Caco-2 (cell line): Measurements from ENCODE around the gene AP2B1. TPM values are rescaled to one million over a fixed set of nuclear protein-coding genes. Genes with fewer than 3 reads are reported as not detected.

ENCODE experiments used
- BruUV-seq: library from RNA; stranded (reverse); fragments of 400-500 nt; replicated peaks from 2 replicates; lab custom pipeline; 2021; lab: Mats Ljungman, UMichigan
- CTCF ChIA-PET: fragments of 300-600 bp; sonication (Branson Sonifier 250); formaldehyde crosslinking; loops from one replicate; lab custom pipeline; 2022; ENCODE audit warnings: antibody characterized with exemption; lab: Charles Lee
- POLR2A ChIA-PET: fragments of 300-600 bp; sonication (Branson Sonifier 250); formaldehyde crosslinking; loops from one replicate; lab custom pipeline; 2022; ENCODE audit warnings: antibody characterized with exemption; lab: Charles Lee
- DNase-seq, 2 experiments: peaks; one replicate each; pipeline versions ENCODE4 v3.0.0 to v3.0.0-alpha.2; 2020 to 2022
- H3K27me3 ChIP-seq: replicated peaks from 2 replicates; pipeline ENCODE4 v1.6.0; 2011; ENCODE audit warnings: low read length; ENCODE audit not compliant: control insufficient read depth, insufficient read depth
- H3K36me3 ChIP-seq: 2 replicates; pipeline ENCODE4 v1.5.1; 2011; ENCODE audit warnings: low read length; ENCODE audit not compliant: control insufficient read depth, insufficient read depth
- H3K4me1 ChIP-seq: fragments of 250-450 bp; sonication (Bioruptor Pico); 2 replicates; pipeline ENCODE4 v1.5.1; 2020; ENCODE audit warnings: mild to moderate bottlenecking
- H3K4me3 ChIP-seq: 2 replicates; pipeline ENCODE4 v1.5.1; 2011; ENCODE audit warnings: low read depth, mild to moderate bottlenecking, control low read depth, low read length
- H3K9me3 ChIP-seq: fragments of 250-450 bp; sonication (Bioruptor Pico); 2 replicates; pipeline ENCODE4 v1.5.1; 2020; ENCODE audit warnings: mild to moderate bottlenecking, moderate library complexity
- H3K27ac Mint-ChIP-seq: one replicate; pipeline ENCODE4 v1.8.0; 2022; ENCODE audit warnings: mixed read lengths; ENCODE audit not compliant: unreplicated experiment
- H3K27me3 Mint-ChIP-seq: one replicate; pipeline ENCODE4 v1.8.0; 2022; ENCODE audit warnings: mixed read lengths; ENCODE audit not compliant: insufficient read depth, unreplicated experiment
- H3K36me3 Mint-ChIP-seq: one replicate; pipeline ENCODE4 v1.8.0; 2022; ENCODE audit warnings: mild to moderate bottlenecking, mixed read lengths; ENCODE audit not compliant: insufficient read depth, unreplicated experiment
- H3K4me1 Mint-ChIP-seq: one replicate; pipeline ENCODE4 v1.8.0; 2022; ENCODE audit warnings: low read depth, mixed read lengths; ENCODE audit not compliant: unreplicated experiment
- H3K4me3 Mint-ChIP-seq: one replicate; pipeline ENCODE4 v1.8.0; 2022; ENCODE audit warnings: mild to moderate bottlenecking, moderate library complexity, mixed read lengths; ENCODE audit not compliant: unreplicated experiment
- H3K9me3 Mint-ChIP-seq: one replicate; pipeline ENCODE4 v1.8.0; 2022; ENCODE audit warnings: mixed read lengths; ENCODE audit not compliant: unreplicated experiment
- CTCF ChIP-seq, 2 experiments: fragments of 200-600 bp in 1 of 2; IDR thresholded peaks; 1 replicate in 1 of 2; 2 replicates in 1 of 2; pipeline versions ENCODE4 v1.5.1 to v1.8.0; 2011 to 2022; ENCODE audit warnings: antibody characterized with exemption in 1 of 2, control low read depth in 1 of 2, inconsistent platforms in 1 of 2, low read depth in 1 of 2, low read length in 1 of 2, mild to moderate bottlenecking in 1 of 2, moderate library complexity in 1 of 2; ENCODE audit not compliant: insufficient read depth in 1 of 2, severe bottlenecking in 1 of 2, unreplicated experiment in 1 of 2
- intact Hi-C: fragments of 100-400 bp; cut with micrococcal nuclease; formaldehyde crosslinking; loops from one replicate; pipeline ENCODE4 v1.10.0; 2022; ENCODE audit not compliant: unreplicated experiment
- total RNA-seq: library from RNA; stranded (reverse); gene quantifications from 2 replicates; pipeline ENCODE4 v1.2.3, GENCODE V29; 2022

AP2B1 gene
- total RNA-seq, 1 experiment from 2014 or later = 228 TPM

- H3K27me3 Mint-ChIP-seq = peaks cover 6% of the 10 kb centered on the region
- Histone ChIP-seq H3K4me1 (0 out of 2 replicates have a peak, but pooled peaks cover 4% of the 10 kb centered on the region), H3K9me3 (no peaks in the 10 kb centered on the region), H3K36me3 (no peaks in the 10 kb centered on the region), H3K4me3 (no peak within 1 kb of the TSS), H3K27me3 (no peaks in the 10 kb centered on the region)
- no peak for TF ChIP-seq CTCF (IDR thresholded peaks at IDR 0.05; ENCODE audit: insufficient read depth in 1 of 2, low read depth in 1 of 2, low read length in 1 of 2, severe bottlenecking in 1 of 2, unreplicated experiment in 1 of 2)
- H3K27ac Mint-ChIP-seq = no peak within 1 kb of the TSS
- CTCF ChIA-PET = interaction anchor here (1.4 kb wide), 1 partner anchor 11 kb away, joined by 5 read pairs; no protein-coding TSS in a partner anchor
- no peaks in the 10 kb centered on the region for H3K36me3 Mint-ChIP-seq
- BruUV-seq = no TSS peak
- peaks cover 6% of the 10 kb centered on the region for H3K4me1 Mint-ChIP-seq
- intact Hi-C loops = no loop called here
- POLR2A ChIA-PET = no interaction called here
- no peak within 1 kb of the TSS for H3K4me3 Mint-ChIP-seq
- no peaks in the 10 kb centered on the region for H3K9me3 Mint-ChIP-seq
- no peak for DNase-seq
Measured at GRCh38 chr17:35752945-35753764, 166.0 kb downstream of the AP2B1 start, which contains the start of gene GAS2L2. Gene GAS2L2, minus strand, starts transcription at chr17:35753239. Its CDS starts 389 bp downstream, at chr17:35752850.

- no peaks in the 10 kb centered on the region for H3K27me3 ChIP-seq
- ChIA-PET POLR2A (no interaction called here), CTCF (no interaction called here)
- H3K9me3 Mint-ChIP-seq = peaks cover 6% of the 10 kb centered on the region
- no peak for DNase-seq
- H3K9me3 ChIP-seq = no peaks in the 10 kb centered on the region
- no peak overlapping the region for H3K4me3 Mint-ChIP-seq
- no peaks in the 10 kb centered on the region for H3K27me3 Mint-ChIP-seq
- H3K4me1 ChIP-seq = peaks cover 9% of the 10 kb centered on the region
- BruUV-seq = no TSS peak
- no peak overlapping the region for H3K27ac Mint-ChIP-seq
- intact Hi-C loops = no loop called here
- TF ChIP-seq CTCF (IDR thresholded peaks at IDR 0.05; ENCODE audit: insufficient read depth in 1 of 2, low read depth in 1 of 2, low read length in 1 of 2, severe bottlenecking in 1 of 2, unreplicated experiment in 1 of 2) = no peak
- H3K36me3 ChIP-seq = no peaks in the 10 kb centered on the region
- no peak overlapping the region for H3K4me3 ChIP-seq
- peaks cover 14% of the 10 kb centered on the region for H3K4me1 Mint-ChIP-seq
- H3K36me3 Mint-ChIP-seq = no peaks in the 10 kb centered on the region
Measured at GRCh38 chr17:35757243-35757642, 170.1 kb downstream of the AP2B1 start.

GRCh38 chr17:35760587-35760986 lies 173.5 kb downstream of the AP2B1 start, which contains the start of gene C17orf50:
Gene C17orf50, plus strand, starts transcription at chr17:35760887. Its CDS starts 55 bp downstream, at chr17:35760942.
- peaks cover 9% of the 10 kb centered on the region for H3K4me1 Mint-ChIP-seq
- H3K36me3 Mint-ChIP-seq = no peaks in the 10 kb centered on the region
- Histone ChIP-seq H3K4me1 (peaks cover 15% of the 10 kb centered on the region), H3K9me3 (no peaks in the 10 kb centered on the region), H3K4me3 (no peak within 1 kb of the TSS), H3K27me3 (no peaks in the 10 kb centered on the region), H3K36me3 (no peaks in the 10 kb centered on the region)
- intact Hi-C loops = no loop called here
- no peak for TF ChIP-seq CTCF (IDR thresholded peaks at IDR 0.05; ENCODE audit: insufficient read depth in 1 of 2, low read depth in 1 of 2, low read length in 1 of 2, severe bottlenecking in 1 of 2, unreplicated experiment in 1 of 2)
- no TSS peak for BruUV-seq
- H3K4me3 Mint-ChIP-seq = peak within 1 kb of the TSS; percentile 4
- H3K27me3 Mint-ChIP-seq = no peaks in the 10 kb centered on the region
- H3K9me3 Mint-ChIP-seq = peaks cover 6% of the 10 kb centered on the region
- H3K27ac Mint-ChIP-seq = peak within 1 kb of the TSS; percentile 33
- CTCF ChIA-PET = interaction anchor here (0.6 kb wide), 1 partner anchor 205 kb away, joined by 4 read pairs; no protein-coding TSS in a partner anchor
- DNase-seq = no peak
- POLR2A ChIA-PET = no interaction called here
